Loucy (cell line): Measurements from ENCODE around the gene IGLL1.

Source experiments
- H2AFZ ChIP-seq: fragments of 200-600 bp; sonication (generic); 2 replicates; pipeline ENCODE4 v1.6.0; 2016; ENCODE audit warnings: antibody characterized with exemption, mild to moderate bottlenecking, low read length, moderate library complexity
- H3F3A ChIP-seq: fragments of 200-600 bp; 2 replicates; pipeline ENCODE4 v1.6.0; 2016; ENCODE audit warnings: antibody characterized with exemption, low read depth, mild to moderate bottlenecking
- H3K27me3 ChIP-seq: fragments of 200-600 bp; sonication (generic); 2 replicates; pipeline ENCODE4 v1.6.1; 2014; ENCODE audit warnings: low read length, mild to moderate bottlenecking; ENCODE audit not compliant: insufficient read depth, poor library complexity, severe bottlenecking
- H3K36me3 ChIP-seq: fragments of 200-600 bp; sonication (generic); 2 replicates; pipeline ENCODE4 v1.6.1; 2016; ENCODE audit warnings: low read length; ENCODE audit not compliant: insufficient read depth
- H3K4me1 ChIP-seq: fragments of 200-600 bp; sonication (generic); 2 replicates; pipeline ENCODE4 v1.5.1; 2014; ENCODE audit warnings: low read length, mild to moderate bottlenecking; ENCODE audit not compliant: insufficient read depth, poor library complexity, severe bottlenecking
- H3K4me2 ChIP-seq: fragments of 200-600 bp; sonication (generic); 2 replicates; pipeline ENCODE4 v1.6.0; 2014; ENCODE audit warnings: antibody characterized with exemption, low read length, low read depth, mild to moderate bottlenecking; ENCODE audit not compliant: poor library complexity, severe bottlenecking
- H3K4me3 ChIP-seq: fragments of 200-600 bp; sonication (generic); 2 replicates; pipeline ENCODE4 v1.5.1; 2014; ENCODE audit warnings: low read length, mild to moderate bottlenecking, mixed read lengths; ENCODE audit not compliant: poor library complexity, severe bottlenecking
- H3K79me2 ChIP-seq: fragments of 200-600 bp; sonication (generic); 2 replicates; pipeline ENCODE4 v1.6.1; 2014; ENCODE audit warnings: low read length; ENCODE audit not compliant: insufficient read depth
- H3K9ac ChIP-seq: fragments of 200-600 bp; sonication (generic); 2 replicates; pipeline ENCODE4 v1.6.0; 2014; ENCODE audit warnings: mild to moderate bottlenecking, low read depth, low read length, moderate library complexity; ENCODE audit not compliant: poor library complexity, severe bottlenecking
- H3K9me2 ChIP-seq: fragments of 200-600 bp; sonication (generic); replicated peaks from 2 replicates; pipeline ENCODE4 v1.6.1; 2016; ENCODE audit warnings: low read depth, low read length, mixed read lengths
- H3K9me3 ChIP-seq: fragments of 200-600 bp; sonication (generic); 2 replicates; pipeline ENCODE4 v1.6.1; 2014; ENCODE audit warnings: mild to moderate bottlenecking, antibody characterized with exemption, low read length, low read depth; ENCODE audit not compliant: insufficient read depth
- H4K20me1 ChIP-seq: fragments of 200-600 bp; sonication (generic); 2 replicates; pipeline ENCODE4 v1.6.0; 2014; ENCODE audit warnings: antibody characterized with exemption, low read length, mild to moderate bottlenecking; ENCODE audit not compliant: insufficient read depth, poor library complexity, severe bottlenecking
- EZH2phosphoT487 ChIP-seq: fragments of 200-600 bp; IDR thresholded peaks from 2 replicates; pipeline ENCODE4 v1.6.1; 2018; ENCODE audit warnings: antibody characterized with exemption, mild to moderate bottlenecking, moderate library complexity, borderline replicate concordance
- TF ChIP-seq, protein P1 (sequence below): fragments of 200-600 bp; sonication (generic); conservative IDR thresholded peaks from 2 replicates; pipeline ENCODE4 v1.5.1; 2014; ENCODE audit warnings: mild to moderate bottlenecking, antibody characterized with exemption, low read length

Gene IGLL1

DNA sequence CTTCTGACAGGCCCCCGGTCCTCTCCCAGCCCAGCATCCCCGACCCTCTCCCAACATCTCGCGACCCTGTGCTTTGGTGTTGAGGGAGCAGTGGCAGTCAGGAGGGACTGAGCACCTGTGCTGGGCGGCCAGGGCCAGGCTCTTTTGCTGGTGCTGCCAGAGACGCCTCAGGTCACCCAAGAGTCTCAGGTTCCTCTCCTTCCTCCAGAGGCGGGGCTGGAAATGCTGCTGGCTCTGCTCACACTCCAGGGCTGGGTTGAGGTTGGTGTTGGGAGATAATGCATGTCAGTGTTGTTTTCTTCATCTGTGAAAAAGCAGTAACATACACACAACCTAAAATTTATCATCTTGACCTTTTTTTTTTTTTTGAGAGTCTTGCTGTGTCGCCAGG is 1.2 kb upstream of the IGLL1 start:
- Histone ChIP-seq H3F3A (peaks cover 39% of the 10 kb centered on the region), H4K20me1 (no peaks in the 10 kb centered on the region), H3K9ac (peak overlapping the region; percentile 99), H3K36me3 (peaks cover 29% of the 10 kb centered on the region), H3K79me2 (peaks cover 87% of the 10 kb centered on the region), H3K9me3 (no peaks in the 10 kb centered on the region), H3K4me3 (peak overlapping the region; percentile 85), H3K27me3 (peaks cover 38% of the 10 kb centered on the region), H2AFZ (no peak overlapping the region), H3K4me1 (peaks cover 54% of the 10 kb centered on the region), H3K4me2 (peak overlapping the region; percentile 99), H3K9me2 (no peaks in the 10 kb centered on the region)
- no peak for TF ChIP-seq EZH2phosphoT487

DNA sequence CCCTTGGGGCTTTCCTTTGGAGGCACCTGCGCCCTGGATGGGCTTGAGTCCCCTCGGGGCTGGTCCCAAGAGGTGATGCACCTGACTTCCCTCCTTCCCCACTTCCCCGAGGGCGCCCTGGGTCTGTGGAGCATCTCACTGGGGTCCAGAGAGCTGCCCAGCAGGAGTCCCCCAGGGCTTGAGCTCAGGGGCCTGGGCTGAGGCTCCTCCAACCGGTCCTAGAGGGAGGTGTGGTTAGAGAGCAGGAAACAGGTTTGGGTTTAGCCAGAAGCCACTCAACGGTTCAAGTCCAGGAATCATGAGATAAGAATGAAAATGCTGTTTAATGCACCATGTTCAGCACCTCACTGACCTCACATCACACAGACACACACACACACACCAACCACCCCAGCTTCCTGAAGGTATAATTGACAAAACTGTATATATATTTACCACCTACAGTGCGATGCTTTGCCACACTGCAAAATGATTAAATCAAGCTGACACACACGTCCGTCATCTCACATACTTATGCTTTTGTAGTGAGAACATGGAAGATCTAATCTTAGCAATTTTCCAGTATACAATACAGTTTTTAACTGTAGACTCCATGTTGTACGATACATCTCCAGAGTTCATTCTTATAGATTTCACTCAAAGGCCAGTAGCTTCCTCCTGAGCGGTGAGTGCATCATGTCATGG is 628 bp upstream of the IGLL1 start:
- peak overlapping the region; percentile 99 for H3K9ac ChIP-seq
- TF ChIP-seq, protein P1, sequence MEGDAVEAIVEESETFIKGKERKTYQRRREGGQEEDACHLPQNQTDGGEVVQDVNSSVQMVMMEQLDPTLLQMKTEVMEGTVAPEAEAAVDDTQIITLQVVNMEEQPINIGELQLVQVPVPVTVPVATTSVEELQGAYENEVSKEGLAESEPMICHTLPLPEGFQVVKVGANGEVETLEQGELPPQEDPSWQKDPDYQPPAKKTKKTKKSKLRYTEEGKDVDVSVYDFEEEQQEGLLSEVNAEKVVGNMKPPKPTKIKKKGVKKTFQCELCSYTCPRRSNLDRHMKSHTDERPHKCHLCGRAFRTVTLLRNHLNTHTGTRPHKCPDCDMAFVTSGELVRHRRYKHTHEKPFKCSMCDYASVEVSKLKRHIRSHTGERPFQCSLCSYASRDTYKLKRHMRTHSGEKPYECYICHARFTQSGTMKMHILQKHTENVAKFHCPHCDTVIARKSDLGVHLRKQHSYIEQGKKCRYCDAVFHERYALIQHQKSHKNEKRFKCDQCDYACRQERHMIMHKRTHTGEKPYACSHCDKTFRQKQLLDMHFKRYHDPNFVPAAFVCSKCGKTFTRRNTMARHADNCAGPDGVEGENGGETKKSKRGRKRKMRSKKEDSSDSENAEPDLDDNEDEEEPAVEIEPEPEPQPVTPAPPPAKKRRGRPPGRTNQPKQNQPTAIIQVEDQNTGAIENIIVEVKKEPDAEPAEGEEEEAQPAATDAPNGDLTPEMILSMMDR: no peak
- TF ChIP-seq EZH2phosphoT487: no peak
- H3F3A ChIP-seq: peaks cover 39% of the 10 kb centered on the region
- no peaks in the 10 kb centered on the region for H3K9me2 ChIP-seq
- H3K4me3 ChIP-seq: peak overlapping the region; percentile 85
- H2AFZ ChIP-seq: no peak overlapping the region
- H3K27me3 ChIP-seq: peaks cover 42% of the 10 kb centered on the region
- H4K20me1 ChIP-seq: no peaks in the 10 kb centered on the region
- peaks cover 54% of the 10 kb centered on the region for H3K4me1 ChIP-seq
- H3K4me2 ChIP-seq: peak overlapping the region; percentile 99
- H3K36me3 ChIP-seq: peaks cover 34% of the 10 kb centered on the region
- no peaks in the 10 kb centered on the region for H3K9me3 ChIP-seq
- peaks cover 87% of the 10 kb centered on the region for H3K79me2 ChIP-seq

GRCh38 chr22:23579280-23579679 is 810 bp downstream of the IGLL1 start:
- peaks cover 48% of the 10 kb centered on the region for H3K36me3 ChIP-seq
- peaks cover 47% of the 10 kb centered on the region for H3K4me1 ChIP-seq
- no peaks in the 10 kb centered on the region for H3K9me3 ChIP-seq
- peaks cover 6% of the 10 kb centered on the region for H4K20me1 ChIP-seq
- no peaks in the 10 kb centered on the region for H3K9me2 ChIP-seq
- peak overlapping the region; percentile 85 for H3K4me3 ChIP-seq
- no peak for TF ChIP-seq EZH2phosphoT487
- TF ChIP-seq, protein P1: no peak
- H3K9ac ChIP-seq: peak overlapping the region; percentile 99
- H3K79me2 ChIP-seq: peaks cover 87% of the 10 kb centered on the region
- no peak overlapping the region for H2AFZ ChIP-seq
- peak overlapping the region; percentile 99 for H3K4me2 ChIP-seq
- H3F3A ChIP-seq: peaks cover 39% of the 10 kb centered on the region
- H3K27me3 ChIP-seq: peaks cover 47% of the 10 kb centered on the region

DNA sequence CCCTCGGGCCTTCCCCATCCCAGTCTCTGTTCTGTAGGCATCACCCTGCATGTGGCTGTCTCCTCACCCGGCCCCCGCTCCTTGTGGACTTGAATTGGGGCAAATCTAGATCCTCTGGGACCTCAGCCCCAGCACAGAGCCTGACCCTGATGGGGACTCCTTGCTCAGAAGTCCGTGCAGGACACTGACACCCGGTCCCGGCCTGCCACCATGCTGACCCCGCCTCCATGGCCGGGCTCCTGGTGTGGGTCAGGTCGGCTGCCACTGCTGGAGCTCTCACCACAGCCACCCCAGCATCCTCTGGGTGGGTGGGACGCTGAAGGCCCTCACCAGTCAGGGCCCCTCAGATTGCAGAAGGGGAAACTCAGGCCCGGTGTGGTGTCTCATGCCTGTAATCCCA is 1.8 kb downstream of the IGLL1 start:
- peak overlapping the region; percentile 99 for H3K9ac ChIP-seq
- H3K4me3 ChIP-seq: peak overlapping the region; percentile 85
- no peak overlapping the region for H2AFZ ChIP-seq
- H3K36me3 ChIP-seq: peaks cover 57% of the 10 kb centered on the region
- H3K79me2 ChIP-seq: peaks cover 87% of the 10 kb centered on the region
- TF ChIP-seq, protein P1: no peak
- no peak for TF ChIP-seq EZH2phosphoT487
- H3K9me2 ChIP-seq: no peaks in the 10 kb centered on the region
- peaks cover 43% of the 10 kb centered on the region for H3K4me1 ChIP-seq
- H4K20me1 ChIP-seq: peaks cover 14% of the 10 kb centered on the region
- no peaks in the 10 kb centered on the region for H3K9me3 ChIP-seq
- peaks cover 35% of the 10 kb centered on the region for H3F3A ChIP-seq
- peaks cover 47% of the 10 kb centered on the region for H3K27me3 ChIP-seq
- H3K4me2 ChIP-seq: peak overlapping the region; percentile 99
